ENCODE measurements around the gene ABCC1.

ABCC1 gene

GRCh38 chr16:16051132-16051531, 101.7 kb downstream of the ABCC1 start:
- DNase-seq, result no peak

- DNase-seq, result no peak
Measured at GRCh38 chr16:16052916-16053315, 103.5 kb downstream of the ABCC1 start.

- no peak for DNase-seq
Measured at GRCh38 chr16:16057102-16057501, 107.7 kb downstream of the ABCC1 start.

- DNase-seq, result no peak
Measured at GRCh38 chr16:16059160-16059559, 109.7 kb downstream of the ABCC1 start.

GRCh38 chr16:16059895-16060590, 110.6 kb downstream of the ABCC1 start:
- no peak for DNase-seq

GRCh38 chr16:16062023-16062937, 112.9 kb downstream of the ABCC1 start:
- DNase-seq, result no peak

GRCh38 chr16:16063683-16064082, 114.3 kb downstream of the ABCC1 start:
- DNase-seq, result no peak

GRCh38 chr16:16064874-16065384, 115.5 kb downstream of the ABCC1 start:
- no peak for DNase-seq

GRCh38 chr16:16067127-16067526, 117.7 kb downstream of the ABCC1 start:
- DNase-seq, result no peak

GRCh38 chr16:16071631-16072244, 122.3 kb downstream of the ABCC1 start:
- DNase-seq, result no peak

GRCh38 chr16:16073001-16073545, 123.7 kb downstream of the ABCC1 start:
- DNase-seq, result no peak

GRCh38 chr16:16073891-16074881, 124.8 kb downstream of the ABCC1 start:
- DNase-seq, result peak; percentile 54

- no peak for DNase-seq
Measured at GRCh38 chr16:16075488-16076422, 126.3 kb downstream of the ABCC1 start.

GRCh38 chr16:16076423-16076813, 127.0 kb downstream of the ABCC1 start:
- no peak for DNase-seq

- DNase-seq, result no peak
Measured at GRCh38 chr16:16080465-16081065, 131.1 kb downstream of the ABCC1 start.

- DNase-seq, result no peak
Measured at GRCh38 chr16:16081141-16081540, 131.7 kb downstream of the ABCC1 start.

- no peak for DNase-seq
Measured at GRCh38 chr16:16082255-16082654, 132.8 kb downstream of the ABCC1 start.

- no peak for DNase-seq
Measured at GRCh38 chr16:16083421-16084156, 134.2 kb downstream of the ABCC1 start.

- no peak for DNase-seq
Measured at GRCh38 chr16:16084874-16085273, 135.5 kb downstream of the ABCC1 start.

Data from amniotic stem cell (primary cell).